ENCODE data around the gene ARID1B.

DNA sequence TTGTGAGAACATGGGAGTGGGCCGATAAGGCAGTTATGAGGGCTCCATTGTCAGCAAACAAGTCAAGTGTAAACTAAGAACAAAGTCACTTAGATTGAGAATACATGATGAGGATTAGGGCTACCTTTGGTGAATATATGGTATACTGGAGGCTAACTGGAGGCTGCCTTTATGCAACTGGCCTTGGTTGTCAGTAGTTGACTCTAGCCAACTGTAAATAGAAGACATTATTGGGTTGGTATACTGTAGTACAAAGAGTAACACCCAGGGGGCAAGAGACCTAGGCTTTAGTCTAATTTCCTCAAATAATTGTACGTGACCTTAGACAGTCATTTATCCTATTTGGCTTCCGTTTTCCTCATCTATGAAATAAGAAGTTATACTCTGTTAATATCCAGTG lies 235.2 kb downstream of the ARID1B start:
- TF ChIP-seq, protein P1, sequence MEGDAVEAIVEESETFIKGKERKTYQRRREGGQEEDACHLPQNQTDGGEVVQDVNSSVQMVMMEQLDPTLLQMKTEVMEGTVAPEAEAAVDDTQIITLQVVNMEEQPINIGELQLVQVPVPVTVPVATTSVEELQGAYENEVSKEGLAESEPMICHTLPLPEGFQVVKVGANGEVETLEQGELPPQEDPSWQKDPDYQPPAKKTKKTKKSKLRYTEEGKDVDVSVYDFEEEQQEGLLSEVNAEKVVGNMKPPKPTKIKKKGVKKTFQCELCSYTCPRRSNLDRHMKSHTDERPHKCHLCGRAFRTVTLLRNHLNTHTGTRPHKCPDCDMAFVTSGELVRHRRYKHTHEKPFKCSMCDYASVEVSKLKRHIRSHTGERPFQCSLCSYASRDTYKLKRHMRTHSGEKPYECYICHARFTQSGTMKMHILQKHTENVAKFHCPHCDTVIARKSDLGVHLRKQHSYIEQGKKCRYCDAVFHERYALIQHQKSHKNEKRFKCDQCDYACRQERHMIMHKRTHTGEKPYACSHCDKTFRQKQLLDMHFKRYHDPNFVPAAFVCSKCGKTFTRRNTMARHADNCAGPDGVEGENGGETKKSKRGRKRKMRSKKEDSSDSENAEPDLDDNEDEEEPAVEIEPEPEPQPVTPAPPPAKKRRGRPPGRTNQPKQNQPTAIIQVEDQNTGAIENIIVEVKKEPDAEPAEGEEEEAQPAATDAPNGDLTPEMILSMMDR (IDR thresholded peaks at IDR 0.05), result no peak
- TF ChIP-seq TCF7L2 (IDR thresholded peaks at IDR 0.05; ENCODE audit: low read depth, low read length), result no peak
- TF ChIP-seq POLR2AphosphoS5 (IDR thresholded peaks at IDR 0.05; ENCODE audit: low read depth, low read length), result no peak
- TF ChIP-seq, protein P2, sequence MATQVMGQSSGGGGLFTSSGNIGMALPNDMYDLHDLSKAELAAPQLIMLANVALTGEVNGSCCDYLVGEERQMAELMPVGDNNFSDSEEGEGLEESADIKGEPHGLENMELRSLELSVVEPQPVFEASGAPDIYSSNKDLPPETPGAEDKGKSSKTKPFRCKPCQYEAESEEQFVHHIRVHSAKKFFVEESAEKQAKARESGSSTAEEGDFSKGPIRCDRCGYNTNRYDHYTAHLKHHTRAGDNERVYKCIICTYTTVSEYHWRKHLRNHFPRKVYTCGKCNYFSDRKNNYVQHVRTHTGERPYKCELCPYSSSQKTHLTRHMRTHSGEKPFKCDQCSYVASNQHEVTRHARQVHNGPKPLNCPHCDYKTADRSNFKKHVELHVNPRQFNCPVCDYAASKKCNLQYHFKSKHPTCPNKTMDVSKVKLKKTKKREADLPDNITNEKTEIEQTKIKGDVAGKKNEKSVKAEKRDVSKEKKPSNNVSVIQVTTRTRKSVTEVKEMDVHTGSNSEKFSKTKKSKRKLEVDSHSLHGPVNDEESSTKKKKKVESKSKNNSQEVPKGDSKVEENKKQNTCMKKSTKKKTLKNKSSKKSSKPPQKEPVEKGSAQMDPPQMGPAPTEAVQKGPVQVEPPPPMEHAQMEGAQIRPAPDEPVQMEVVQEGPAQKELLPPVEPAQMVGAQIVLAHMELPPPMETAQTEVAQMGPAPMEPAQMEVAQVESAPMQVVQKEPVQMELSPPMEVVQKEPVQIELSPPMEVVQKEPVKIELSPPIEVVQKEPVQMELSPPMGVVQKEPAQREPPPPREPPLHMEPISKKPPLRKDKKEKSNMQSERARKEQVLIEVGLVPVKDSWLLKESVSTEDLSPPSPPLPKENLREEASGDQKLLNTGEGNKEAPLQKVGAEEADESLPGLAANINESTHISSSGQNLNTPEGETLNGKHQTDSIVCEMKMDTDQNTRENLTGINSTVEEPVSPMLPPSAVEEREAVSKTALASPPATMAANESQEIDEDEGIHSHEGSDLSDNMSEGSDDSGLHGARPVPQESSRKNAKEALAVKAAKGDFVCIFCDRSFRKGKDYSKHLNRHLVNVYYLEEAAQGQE (IDR thresholded peaks at IDR 0.05; ENCODE audit: insufficient read depth in 1 of 2, low read depth in 2 of 2, low read length in 1 of 2), result no peak
- no peak for TF ChIP-seq SIN3A (IDR thresholded peaks at IDR 0.05; ENCODE audit: borderline replicate concordance, insufficient read depth, low read depth, low read length)
